ENCODE data around the gene HES7. TPM values are rescaled to one million over a fixed set of nuclear protein-coding genes. Genes with fewer than 3 reads are reported as not detected.

HES7 gene
- total RNA-seq, 1 experiment from 2014 or later = 0.40 TPM

- no peak for DNase-seq (ENCODE audit: low read depth)
Measured at GRCh38 chr17:8155231-8155995, 31.5 kb upstream of the HES7 start.

GRCh38 chr17:8154608-8155155, 30.8 kb upstream of the HES7 start:
- DNase-seq (ENCODE audit: low read depth) = no peak

GRCh38 chr17:8153957-8154607, 30.2 kb upstream of the HES7 start:
- peak; percentile 97 for DNase-seq (ENCODE audit: low read depth)

GRCh38 chr17:8153525-8153956, 29.6 kb upstream of the HES7 start:
- peak; percentile 89 for DNase-seq (ENCODE audit: low read depth)

GRCh38 chr17:8153031-8153451, 29.1 kb upstream of the HES7 start:
- DNase-seq (ENCODE audit: low read depth) = no peak

- peak; percentile 88 for DNase-seq (ENCODE audit: low read depth)
Measured at GRCh38 chr17:8152112-8152775, 28.3 kb upstream of the HES7 start, which contains the start of gene PER1. Gene PER1, minus strand, starts transcription at chr17:8152404. Its CDS starts 1,698 bp downstream, at chr17:8150706.

- DNase-seq (ENCODE audit: low read depth) = peak; percentile 66
Measured at GRCh38 chr17:8151641-8152111, 27.8 kb upstream of the HES7 start.

GRCh38 chr17:8151120-8151640, 27.3 kb upstream of the HES7 start:
- DNase-seq (ENCODE audit: low read depth) = peak; percentile 76

GRCh38 chr17:8150194-8151119, 26.6 kb upstream of the HES7 start:
- DNase-seq (ENCODE audit: low read depth) = no peak

GRCh38 chr17:8149419-8150193, 25.7 kb upstream of the HES7 start:
- no peak for DNase-seq (ENCODE audit: low read depth)

GRCh38 chr17:8148560-8148959, 24.7 kb upstream of the HES7 start:
- DNase-seq (ENCODE audit: low read depth) = no peak

GRCh38 chr17:8147805-8148404, 24.0 kb upstream of the HES7 start:
- DNase-seq (ENCODE audit: low read depth) = no peak

- no peak for DNase-seq (ENCODE audit: low read depth)
Measured at GRCh38 chr17:8147141-8147804, 23.4 kb upstream of the HES7 start.

- DNase-seq (ENCODE audit: low read depth) = no peak
Measured at GRCh38 chr17:8146381-8147140, 22.7 kb upstream of the HES7 start.

- DNase-seq (ENCODE audit: low read depth) = no peak
Measured at GRCh38 chr17:8145811-8146210, 21.9 kb upstream of the HES7 start.

GRCh38 chr17:8144401-8145231, 20.7 kb upstream of the HES7 start:
- no peak for DNase-seq (ENCODE audit: low read depth)

Measured in Daoy (cell line).